ENCODE results near the gene ENTREP1. TPM values are rescaled to one million over a fixed set of nuclear protein-coding genes. Genes with fewer than 3 reads are reported as not detected.

The ENTREP1 gene
- polyA plus RNA-seq, 6 donors from 2014 or later: not detected

GRCh38 chr9:69411931-69412740, 87.1 kb downstream of the ENTREP1 start:
- H3K27ac Mint-ChIP-seq: no peak overlapping the region
- no peak overlapping the region for H3K4me3 Mint-ChIP-seq
- no peaks in the 10 kb centered on the region for H3K4me1 Mint-ChIP-seq
- ATAC-seq (ENCODE audit: low read depth in 2 of 2) (no peak), DNase-seq (no peak)
- H3K27me3 Mint-ChIP-seq: peaks cover 0 to 39% (median 35%) of the 10 kb centered on the region in 3 donors
- peaks cover 0 to 7% (median 0%) of the 10 kb centered on the region in 7 donors for H3K9me3 Mint-ChIP-seq
- H3K36me3 Mint-ChIP-seq: no peaks in the 10 kb centered on the region

DNA sequence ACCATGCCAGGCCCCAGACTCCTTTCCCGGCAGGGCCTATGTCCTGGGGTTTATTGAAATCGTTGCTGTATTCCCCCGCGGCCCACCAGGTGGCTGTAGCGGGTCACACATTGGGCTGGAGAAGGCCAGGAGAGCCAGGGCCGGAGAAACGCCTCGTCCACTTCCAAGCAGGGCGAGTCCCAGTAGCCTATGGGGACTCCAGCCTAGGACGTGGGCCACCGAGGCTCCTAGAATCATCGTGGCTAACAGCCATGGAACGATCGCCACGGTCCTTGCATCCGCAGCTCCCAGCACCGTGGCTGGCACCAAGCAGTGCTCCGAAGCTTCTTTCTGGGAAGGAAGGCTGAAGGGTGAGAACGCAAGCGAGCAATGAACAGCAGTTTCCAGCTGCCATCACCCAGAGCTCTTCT, 87.7 kb downstream of the ENTREP1 start:
- Mint-ChIP-seq H3K9me3 (peaks cover 0 to 7% (median 0%) of the 10 kb centered on the region in 7 donors), H3K4me3 (no peak overlapping the region), H3K36me3 (no peaks in the 10 kb centered on the region), H3K4me1 (no peaks in the 10 kb centered on the region), H3K27me3 (peaks cover 0 to 39% (median 35%) of the 10 kb centered on the region in 3 donors), H3K27ac (no peak overlapping the region)
- ATAC-seq (ENCODE audit: low read depth in 2 of 2): no peak
- no peak for DNase-seq

- H3K36me3 Mint-ChIP-seq: no peaks in the 10 kb centered on the region
- no peaks in the 10 kb centered on the region for H3K9me3 Mint-ChIP-seq
- DNase-seq (no peak), ATAC-seq (ENCODE audit: low read depth in 2 of 2) (no peak)
- H3K4me3 Mint-ChIP-seq: no peak overlapping the region
- H3K4me1 Mint-ChIP-seq: no peaks in the 10 kb centered on the region
- H3K27me3 Mint-ChIP-seq: peaks cover 0 to 17% (median 15%) of the 10 kb centered on the region in 3 donors
- peak overlapping the region in 1 of 6 donors; percentile 60 for H3K27ac Mint-ChIP-seq
These were observed 95.7 kb downstream of the ENTREP1 start for GRCh38 chr9:69420611-69421270.

- Mint-ChIP-seq H3K9me3 (no peaks in the 10 kb centered on the region), H3K27ac (peak overlapping the region in 1 of 6 donors; percentile 30), H3K27me3 (peaks cover 0 to 17% (median 15%) of the 10 kb centered on the region in 3 donors), H3K36me3 (no peaks in the 10 kb centered on the region), H3K4me3 (no peak overlapping the region), H3K4me1 (no peaks in the 10 kb centered on the region)
- ATAC-seq (ENCODE audit: low read depth in 2 of 2): no peak
- peak; percentile 29 for DNase-seq
These were observed 97.1 kb downstream of the ENTREP1 start for GRCh38 chr9:69421908-69422801.

DNA sequence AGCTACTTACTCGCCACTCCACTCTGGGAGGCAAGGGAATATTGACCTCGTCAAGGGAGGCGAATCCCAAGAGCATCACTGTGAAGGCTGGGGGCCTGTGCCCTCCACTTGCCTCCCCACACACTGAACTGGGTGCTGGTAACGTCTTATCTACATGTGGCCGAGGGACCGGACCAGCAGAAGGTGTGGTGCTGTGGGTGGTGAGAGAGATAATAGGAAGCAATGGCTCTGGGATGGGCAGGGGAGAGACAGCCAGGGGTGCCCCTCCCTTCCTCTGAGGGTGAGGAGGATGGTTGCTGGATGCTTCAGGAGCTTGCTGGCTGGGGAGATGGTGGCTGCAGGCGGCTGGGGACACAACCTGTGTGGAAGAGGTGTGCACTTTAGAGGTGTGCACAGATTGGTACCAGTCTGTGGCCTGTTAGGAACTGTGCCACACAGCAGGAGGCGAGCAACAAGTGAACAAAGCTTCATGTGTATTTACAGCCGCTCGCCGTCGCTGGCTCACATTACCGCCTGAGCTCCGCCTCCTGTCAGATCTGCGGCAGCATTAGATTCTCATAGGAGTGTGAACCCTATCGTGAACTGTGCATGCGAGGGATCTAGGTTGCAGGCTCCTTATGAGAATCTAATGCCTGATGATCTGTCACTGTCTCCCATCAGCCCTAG, 100.3 kb downstream of the ENTREP1 start:
- H3K36me3 Mint-ChIP-seq: no peaks in the 10 kb centered on the region
- no peaks in the 10 kb centered on the region for H3K9me3 Mint-ChIP-seq
- peak overlapping the region in 1 of 6 donors; percentile 72 for H3K27ac Mint-ChIP-seq
- no peak overlapping the region for H3K4me3 Mint-ChIP-seq
- H3K27me3 Mint-ChIP-seq: peaks cover 0 to 15% (median 4%) of the 10 kb centered on the region in 3 donors
- H3K4me1 Mint-ChIP-seq: no peaks in the 10 kb centered on the region
- ATAC-seq (ENCODE audit: low read depth in 2 of 2) (no peak), DNase-seq (no peak)

DNA sequence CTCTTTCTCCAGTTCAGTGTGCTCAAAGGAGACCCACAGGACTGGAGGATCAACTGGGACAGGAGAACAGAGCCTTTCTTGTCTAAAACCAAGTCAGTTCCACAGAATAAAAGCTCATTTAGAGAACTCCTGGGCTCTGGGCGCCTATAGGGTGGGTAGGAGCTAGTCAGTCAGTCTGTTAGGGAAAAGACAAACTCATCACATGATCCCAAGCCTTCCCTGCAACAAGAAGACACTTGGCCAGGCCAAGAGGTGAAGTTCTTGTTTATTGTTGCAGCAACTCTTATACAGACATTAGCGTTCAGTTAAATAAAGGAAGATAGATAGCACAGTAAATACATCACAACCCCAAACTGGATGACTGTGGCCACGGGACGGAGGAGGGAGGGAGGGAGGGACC, 102.3 kb downstream of the ENTREP1 start:
- no peaks in the 10 kb centered on the region for H3K9me3 Mint-ChIP-seq
- DNase-seq (no peak), ATAC-seq (ENCODE audit: low read depth in 2 of 2) (no peak)
- no peaks in the 10 kb centered on the region for H3K4me1 Mint-ChIP-seq
- no peak overlapping the region for H3K27ac Mint-ChIP-seq
- H3K4me3 Mint-ChIP-seq: no peak overlapping the region
- H3K27me3 Mint-ChIP-seq: peaks cover 0 to 7% (median 0%) of the 10 kb centered on the region in 3 donors
- no peaks in the 10 kb centered on the region for H3K36me3 Mint-ChIP-seq

DNA sequence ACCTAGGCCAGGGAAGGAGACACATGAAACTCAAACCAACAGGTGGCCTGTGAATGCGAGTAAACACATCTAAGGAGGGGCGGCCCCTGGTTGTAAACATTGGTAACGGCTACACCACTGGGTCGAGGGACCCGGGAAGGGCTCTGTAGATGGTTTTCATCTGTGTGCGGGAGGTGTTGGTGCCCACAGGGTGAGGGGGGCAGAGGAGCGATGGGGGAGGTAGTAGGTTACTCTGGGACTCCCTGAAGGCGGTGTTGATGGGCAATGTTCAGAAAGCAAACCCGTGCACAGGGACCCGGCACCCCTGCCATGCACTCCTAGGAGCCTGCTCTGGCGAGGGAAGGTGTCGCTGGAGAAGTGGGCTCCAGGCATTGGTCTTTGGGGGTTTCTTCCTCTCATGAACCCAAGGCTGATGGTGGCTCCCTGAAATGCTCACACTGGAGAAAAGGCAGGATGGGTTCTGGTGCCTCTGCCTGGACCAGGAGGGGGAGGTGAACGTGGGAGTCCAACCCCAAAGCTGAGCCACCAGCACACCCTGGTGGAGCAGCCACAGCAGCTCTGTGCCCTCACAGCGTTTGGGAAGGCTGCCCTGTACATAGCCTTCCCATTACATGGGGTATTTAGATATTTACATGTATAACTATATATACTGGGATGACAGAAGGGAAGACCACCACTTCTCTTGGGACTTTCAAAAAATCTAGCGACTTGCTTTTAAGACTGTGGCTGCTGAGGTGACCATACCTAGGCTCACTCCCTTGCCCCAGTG, 103.2 kb downstream of the ENTREP1 start:
- H3K36me3 Mint-ChIP-seq: no peaks in the 10 kb centered on the region
- no peaks in the 10 kb centered on the region for H3K9me3 Mint-ChIP-seq
- no peak for DNase-seq
- peak overlapping the region in 1 of 8 donors; percentile 4 for H3K4me3 Mint-ChIP-seq
- H3K27ac Mint-ChIP-seq: peak overlapping the region in 1 of 6 donors; percentile 81
- no peaks in the 10 kb centered on the region for H3K4me1 Mint-ChIP-seq
- H3K27me3 Mint-ChIP-seq: peaks cover 0 to 4% (median 0%) of the 10 kb centered on the region in 3 donors
- ATAC-seq (ENCODE audit: low read depth in 2 of 2): no peak

DNA sequence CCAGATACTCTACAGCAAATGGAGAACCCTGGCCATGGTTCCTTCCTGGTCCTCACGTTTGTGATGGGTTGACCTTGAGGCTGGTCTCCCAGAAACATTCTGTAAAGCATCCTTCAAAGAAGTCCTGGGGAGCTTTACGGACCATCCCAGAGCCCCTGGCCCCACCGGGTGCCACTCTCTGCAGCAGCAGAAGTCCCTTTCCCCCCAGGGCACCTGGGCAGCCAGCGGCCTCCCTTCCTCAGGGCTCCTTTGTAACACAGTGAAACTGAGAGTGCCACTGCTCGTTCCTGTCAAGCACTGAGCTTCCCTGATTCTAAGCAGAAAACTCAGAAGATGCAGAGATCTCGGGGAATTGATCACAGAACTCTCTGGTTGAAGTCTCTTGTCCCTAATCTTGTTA, 104.3 kb downstream of the ENTREP1 start:
- H3K27me3 Mint-ChIP-seq: peaks cover 0 to 2% (median 0%) of the 10 kb centered on the region in 3 donors
- no peak overlapping the region for H3K4me3 Mint-ChIP-seq
- no peaks in the 10 kb centered on the region for H3K4me1 Mint-ChIP-seq
- DNase-seq (no peak), ATAC-seq (ENCODE audit: low read depth in 2 of 2) (no peak)
- H3K36me3 Mint-ChIP-seq: no peaks in the 10 kb centered on the region
- H3K9me3 Mint-ChIP-seq: no peaks in the 10 kb centered on the region
- H3K27ac Mint-ChIP-seq: no peak overlapping the region

DNA sequence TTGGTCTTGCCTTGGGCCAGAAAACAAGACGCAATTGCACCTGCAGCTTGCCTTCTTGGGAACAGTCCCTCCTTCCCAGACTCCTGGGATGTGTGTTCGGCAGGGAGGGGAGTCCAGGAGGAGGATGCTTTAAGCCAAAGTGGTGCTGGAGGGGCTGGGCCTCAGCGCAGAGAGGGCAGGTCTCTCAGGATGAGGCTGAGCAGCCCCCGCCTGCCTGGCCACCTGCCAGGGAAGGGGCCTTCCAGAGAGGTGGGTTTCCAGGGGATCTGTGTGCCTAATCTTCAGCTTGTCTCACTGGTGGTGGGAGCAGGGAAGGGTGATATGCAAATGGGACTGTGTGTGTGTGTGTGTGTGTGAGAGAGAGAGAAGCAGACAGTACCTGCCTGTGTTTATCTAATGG, 105.2 kb downstream of the ENTREP1 start:
- Mint-ChIP-seq H3K9me3 (no peaks in the 10 kb centered on the region), H3K27me3 (no peaks in the 10 kb centered on the region), H3K4me1 (no peaks in the 10 kb centered on the region), H3K27ac (no peak overlapping the region), H3K4me3 (no peak overlapping the region), H3K36me3 (no peaks in the 10 kb centered on the region)
- no peak for DNase-seq
- no peak for ATAC-seq (ENCODE audit: low read depth in 2 of 2)

DNA sequence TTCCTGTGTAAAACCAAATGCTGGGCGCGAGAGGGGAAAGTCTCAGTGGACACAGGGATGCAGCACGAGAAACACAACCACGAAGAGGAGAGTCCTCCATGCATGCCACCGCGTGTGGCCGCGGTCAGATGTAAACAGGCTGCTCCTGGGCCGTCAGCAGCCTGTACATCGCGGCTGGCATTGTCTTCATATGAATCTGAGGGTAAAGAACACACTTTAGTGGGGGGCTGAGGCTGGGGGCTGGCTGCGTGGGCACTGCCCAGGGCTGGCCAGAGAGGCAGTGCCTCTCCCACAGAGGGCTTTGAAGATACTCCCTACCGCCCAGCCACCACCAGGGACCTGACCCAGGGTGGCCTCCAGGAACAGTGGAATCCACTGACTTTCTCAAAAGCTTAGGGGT, 106.2 kb downstream of the ENTREP1 start:
- no peaks in the 10 kb centered on the region for H3K36me3 Mint-ChIP-seq
- ATAC-seq (ENCODE audit: low read depth in 2 of 2) (no peak), DNase-seq (no peak)
- peaks cover 0 to 3% (median 0%) of the 10 kb centered on the region in 7 donors for H3K9me3 Mint-ChIP-seq
- H3K4me3 Mint-ChIP-seq: no peak overlapping the region
- H3K4me1 Mint-ChIP-seq: no peaks in the 10 kb centered on the region
- H3K27ac Mint-ChIP-seq: no peak overlapping the region
- no peaks in the 10 kb centered on the region for H3K27me3 Mint-ChIP-seq

DNA sequence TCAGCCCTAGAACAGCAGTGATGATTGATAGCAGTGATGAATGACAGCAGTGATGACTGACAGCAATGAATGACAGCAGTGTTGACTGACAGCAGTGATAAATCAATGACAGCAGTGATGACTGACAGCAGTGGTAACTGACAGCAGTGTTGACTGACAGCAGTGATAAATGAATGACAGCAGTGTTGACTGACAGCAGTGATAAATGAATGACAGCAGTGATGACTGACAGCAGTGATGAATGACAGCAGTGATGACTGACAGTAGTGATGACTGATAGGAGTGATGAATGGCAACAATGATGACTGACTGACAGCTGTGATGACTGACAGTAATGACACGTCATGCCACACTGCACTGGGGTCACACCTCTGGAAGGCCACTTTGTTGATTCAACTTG, 106.8 kb downstream of the ENTREP1 start:
- Mint-ChIP-seq H3K36me3 (no peaks in the 10 kb centered on the region), H3K9me3 (peaks cover 0 to 3% (median 0%) of the 10 kb centered on the region in 7 donors), H3K4me1 (no peaks in the 10 kb centered on the region), H3K4me3 (no peak overlapping the region), H3K27me3 (no peaks in the 10 kb centered on the region), H3K27ac (no peak overlapping the region)
- DNase-seq (no peak), ATAC-seq (ENCODE audit: low read depth in 2 of 2) (no peak)

DNA sequence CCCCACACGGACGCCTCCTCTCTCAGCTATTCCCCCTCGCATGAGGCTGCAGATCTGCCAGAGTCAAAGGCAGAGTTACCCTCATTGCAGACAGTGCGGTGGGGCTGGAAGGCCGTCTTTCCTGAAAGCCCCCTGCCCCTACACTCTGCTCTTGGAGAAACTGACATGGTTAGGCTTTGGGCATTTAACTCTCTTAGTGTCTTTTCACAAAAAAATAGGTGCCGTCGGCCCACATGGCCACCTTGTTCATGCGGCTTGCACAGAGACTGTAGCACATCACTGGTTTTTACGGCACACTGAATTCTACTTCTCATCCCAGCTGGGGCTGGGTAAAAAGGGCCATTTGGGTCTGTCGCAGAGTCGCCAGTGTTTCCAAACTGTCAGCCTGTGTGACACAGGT, 107.6 kb downstream of the ENTREP1 start:
- DNase-seq (no peak), ATAC-seq (ENCODE audit: low read depth in 2 of 2) (no peak)
- no peak overlapping the region for H3K4me3 Mint-ChIP-seq
- H3K36me3 Mint-ChIP-seq: no peaks in the 10 kb centered on the region
- peaks cover 0 to 3% (median 0%) of the 10 kb centered on the region in 7 donors for H3K9me3 Mint-ChIP-seq
- H3K4me1 Mint-ChIP-seq: no peaks in the 10 kb centered on the region
- no peak overlapping the region for H3K27ac Mint-ChIP-seq
- no peaks in the 10 kb centered on the region for H3K27me3 Mint-ChIP-seq

Data from naive B cell (primary cell).